ENCODE data around the gene SCAF1.

- no peak for TF ChIP-seq CTCF (IDR thresholded peaks at IDR 0.05; ENCODE audit: low read length)
- no peak for TF ChIP-seq EZH2 (IDR thresholded peaks at IDR 0.05; ENCODE audit: borderline replicate concordance, low read length)
Observed at GRCh38 chr19:49632576-49632975, 9.4 kb upstream of the SCAF1 start.
